ENCODE measurements around the gene LPP. TPM values are rescaled to one million over a fixed set of nuclear protein-coding genes. Genes with fewer than 3 reads are reported as not detected.
A peak's percentile ranks its signal among the peaks of the same experiment; 100 is the strongest.

Gene LPP
- total and polyA plus RNA-seq, 2 of the 4 experiments (the other 2 are of a cell fraction), result 16.0 to 130 TPM

- Histone ChIP-seq H2BK15ac (ENCODE audit: low read depth, low read length) (peak overlapping the region; percentile 51), H3K56ac (ENCODE audit: extremely low read depth, insufficient read depth, low read length) (no peak overlapping the region), H3K27me3 (ENCODE audit: control insufficient read depth, insufficient read depth, low read length) (no peaks in the 10 kb centered on the region), H3K4me1 (ENCODE audit: control insufficient read depth, insufficient read depth, low read length) (peaks cover 20% of the 10 kb centered on the region), H2AK5ac (ENCODE audit: low read depth, low read length) (peak overlapping the region; percentile 76), H3K4ac (ENCODE audit: low read depth, low read length) (peak overlapping the region; percentile 43; the same call in 1 of the 2 replicates), H4K20me1 (ENCODE audit: insufficient read depth, low read length) (no peaks in the 10 kb centered on the region), H3K18ac (ENCODE audit: low read depth, low read length) (peak overlapping the region; percentile 80), H2AK9ac (replicated peaks; ENCODE audit: low read depth, low read length, poor library complexity) (no peak overlapping the region), H2BK5ac (ENCODE audit: low read depth, low read length, poor library complexity, severe bottlenecking) (peak overlapping the region; percentile 68), H4K5ac (ENCODE audit: low read depth, low read length) (peak overlapping the region; percentile 33; the same call in 1 of the 2 replicates), H4K91ac (ENCODE audit: insufficient read depth, low read depth, low read length) (peak overlapping the region; percentile 79), H2AFZ (replicated peaks; ENCODE audit: low read length, poor library complexity) (no peak overlapping the region), H3K36me3 (ENCODE audit: control insufficient read depth, insufficient read depth, low read length) (no peaks in the 10 kb centered on the region), H3K79me1 (ENCODE audit: low read depth in 1 of 2, low read length in 2 of 2) (peaks cover 12 to 35% of the 10 kb centered on the region in 2 experiments), H3K27ac (ENCODE audit: insufficient read depth, low read length) (no peak overlapping the region), H3K4me3 (ENCODE audit: insufficient read depth, low read depth, low read length) (no peak overlapping the region), H3K9me3 (ENCODE audit: control insufficient read depth, insufficient read depth, low read length) (no peaks in the 10 kb centered on the region), H4K8ac (ENCODE audit: low read depth in 2 of 2, low read length in 2 of 2) (peak overlapping the region; percentile 41 to 42), H3K23ac (ENCODE audit: low read depth, low read length) (0 out of 2 replicates have a peak overlapping the region, but pooled peaks have one; percentile 4), H2BK120ac (ENCODE audit: low read depth, low read length) (peak overlapping the region; percentile 69), H3K9me1 (ENCODE audit: insufficient read depth, low read length) (peaks cover 6% of the 10 kb centered on the region), H3K4me2 (ENCODE audit: low read depth, low read length) (peak overlapping the region; percentile 17; the same call in 1 of the 2 replicates), H3K9ac (ENCODE audit: low read depth, low read length) (no peak overlapping the region), H3K14ac (replicated peaks; ENCODE audit: low read depth, low read length) (no peak overlapping the region; the same call in 1 of the 2 replicates), H2BK20ac (ENCODE audit: low read depth, low read length) (peak overlapping the region; percentile 66)
- ATAC-seq (ENCODE audit: low read depth), result no peak
- 100% methylated on average over 1 of the region's 6 CpGs; no CpG with 5 or more reads in 1 of the 2 experiments for WGBS, 2 experiments (ENCODE audit: extremely low coverage in 2 of 2, insufficient read length in 1 of 2)
- BruUV-seq (replicated peaks), result no TSS peak
- ChIA-PET CTCF (interaction anchor here (0.7 kb wide), 2 partner anchors 13 to 410 kb away, joined by 4 to 5 read pairs; no protein-coding TSS in a partner anchor), POLR2A (ENCODE audit: unreplicated experiment) (interaction anchor here (0.6 kb wide), 1 partner anchor 294 kb away, joined by 3 read pairs; no protein-coding TSS in a partner anchor)
- in situ Hi-C loops (cut with MboI; ENCODE audit: low sequenced_read_pairs), result no loop called here
- TF ChIP-seq SMC3 (IDR thresholded peaks at IDR 0.05; ENCODE audit: low read depth, low read length) (no peak), MAZ (IDR thresholded peaks at IDR 0.05; ENCODE audit: borderline replicate concordance, low read depth, low read length) (no peak), MAFK (IDR thresholded peaks at IDR 0.05; ENCODE audit: low read depth, low read length) (no peak), NFE2L2 (IDR thresholded peaks at IDR 0.05; ENCODE audit: low read depth, low read length) (no peak), RAD21 (IDR thresholded peaks at IDR 0.05; ENCODE audit: low read length) (no peak), CHD1 (IDR thresholded peaks at IDR 0.05; ENCODE audit: low read depth, low read length) (no peak), POLR2A (IDR thresholded peaks at IDR 0.05; ENCODE audit: low read depth, low read length) (no peak), RCOR1 (IDR thresholded peaks at IDR 0.05; ENCODE audit: insufficient replicate concordance, low read length) (no peak)
- dilution Hi-C loops (cut with HindIII; ENCODE audit: low sequenced_read_pairs, unreplicated experiment), result no loop called here
- DNase-seq, result peak; percentile 30
- intact Hi-C loops (cut with micrococcal nuclease), result loop anchor here (5.0 to 10.0 kb wide), 2 partner anchors 441 to 994 kb away; no protein-coding TSS in a partner anchor
Measured at GRCh38 chr3:188150982-188151381, 3.0 kb upstream of the LPP start.
